Ovary (tissue), 9 donors: ENCODE results near the gene DLK1. TPM values are rescaled to one million over a fixed set of nuclear protein-coding genes. Genes with fewer than 3 reads are reported as not detected.

Source experiments
- DNase-seq, 5 donors: peaks; one replicate each; pipeline ENCODE4 v3.0.0-alpha.2; 2019 to 2020
- H3K27ac ChIP-seq, 2 donors: fragments of 200-600 bp; one replicate each; pipeline versions ENCODE4 v1.5.1 to v1.8.0; 2019 to 2022
- H3K27me3 ChIP-seq: fragments of 200-600 bp; one replicate; pipeline ENCODE4 v1.8.0; 2022
- H3K36me3 ChIP-seq: fragments of 200-600 bp; sonication (generic); one replicate; pipeline ENCODE4 v1.5.1; 2019
- H3K4me1 ChIP-seq: one replicate; pipeline ENCODE4 v1.8.1; 2013; ENCODE audit warnings: mild to moderate bottlenecking, moderate library complexity; ENCODE audit not compliant: insufficient read depth
- H3K4me3 ChIP-seq: fragments of 200-600 bp; sonication (generic); one replicate; pipeline ENCODE4 v1.5.1; 2017
- H3K9me3 ChIP-seq, 2 donors: fragments of 200-600 bp in 1 of 2; sonication (generic) in 1 of 2; one replicate each; pipeline versions ENCODE4 v1.5.1 to v1.8.1; 2013 to 2019; ENCODE audit warnings: mild to moderate bottlenecking in 1 of 2, moderate library complexity in 1 of 2
- CTCF ChIP-seq, 3 donors: fragments of 450-650 bp in 2 of 3; fragments of 200-600 bp in 1 of 3; IDR thresholded peaks; one replicate each; pipeline versions ENCODE4 v1.5.1 to v1.8.0; 2016 to 2022; ENCODE audit warnings: antibody characterized with exemption in 3 of 3, mild to moderate bottlenecking in 1 of 3
- EP300 ChIP-seq: sonication (generic); formaldehyde crosslinking; IDR thresholded peaks from one replicate; pipeline ENCODE4 v1.6.1; 2017; ENCODE audit warnings: antibody characterized with exemption
- POLR2A ChIP-seq: fragments of 450-650 bp; IDR thresholded peaks from one replicate; pipeline ENCODE4 v1.6.1; 2017; ENCODE audit warnings: antibody characterized with exemption, mild to moderate bottlenecking, moderate library complexity
- WGBS, 3 donors: extraction: QIAGEN DNeasy Blood & Tissue Kit in 1 of 3; methylation state at CpG; one replicate each; pipeline versions ENCODE4 v1.1.5 to v1.1.7; 2013 to 2017; 5-methylcytosine and 5-hydroxymethylcytosine counted together
- intact Hi-C, 4 donors: fragments of 100-400 bp; cut with DNase I; formaldehyde crosslinking; loops; one replicate each; pipeline versions ENCODE4 v1.11.0 to v1.15.1; 2022 to 2023
- polyA plus RNA-seq, 2 donors: library from polyadenylated mRNA; stranded (reverse); fragments of 200-250 nt in 1 of 2; fragments of 350-450 nt in 1 of 2; fragmentation: Illumina TruSeq in 1 of 2; extraction: RNeasy Lipid Tissue Mini Kit (QIAGEN cat#74804) in 1 of 2; gene quantifications; one replicate each; pipeline ENCODE4 v1.2.3, GENCODE V29; 2013 to 2014
- total RNA-seq, 7 donors: library from RNA; depleted of rRNA in 2 of 7; stranded (reverse); fragments of >200 nt in 2 of 7; fragmentation: NEBNext Ultra II Directional in 3 of 7; extraction: Animal tissue kit (Norgen Biotek cat#: 25700) in 3 of 7; gene quantifications; one replicate each; pipeline versions ENCODE4 v1.1.0 to v1.2.4, GENCODE V29; 2016 to 2023
- donor health status: DM: no; HTN: no; CAD: no; lungs with moderate emphysema.
- donor health status: DM: no; HTN: no; CAD: no.
- donor health status: Bipolar disorder and iron deficiency.
- donor health status: DM: yes; HTN: yes; CAD: no.
- donor health status: DM: no; HTN: no; CAD: no.
- donor health status: DM: yes; HTN: yes; CAD: no.

Gene DLK1
- total and polyA plus RNA-seq, 9 donors, result 34.2 to 1,875 (median 108) TPM

GRCh38 chr14:100723830-100724437 lies 2.8 kb upstream of the DLK1 start:
- Histone ChIP-seq H3K36me3 (no peaks in the 10 kb centered on the region), H3K4me3 (no peak overlapping the region), H3K4me1 (no peaks in the 10 kb centered on the region), H3K27me3 (no peaks in the 10 kb centered on the region), H3K27ac (no peak overlapping the region), H3K9me3 (no peaks in the 10 kb centered on the region)
- 79 to 82% (median 81%) methylated on average over 13 to 14 of the region's 14 CpGs for WGBS, 3 donors
- intact Hi-C loops, result no loop called here
- TF ChIP-seq EP300, result no peak
- TF ChIP-seq POLR2A, result no peak
- no peak for TF ChIP-seq CTCF (IDR thresholded peaks at IDR 0.05)
- no peak for DNase-seq

- no peaks in the 10 kb centered on the region for H3K4me1 ChIP-seq
- WGBS, 3 donors, result 85 to 94% (median 87%) methylated on average over 4 of the region's 4 CpGs
- TF ChIP-seq EP300 (no peak), POLR2A (no peak), CTCF (IDR thresholded peaks at IDR 0.05) (no peak)
Measured at GRCh38 chr14:100724536-100724935, 2.2 kb upstream of the DLK1 start.

GRCh38 chr14:100725587-100726387 lies 905 bp upstream of the DLK1 start:
- no peak overlapping the region for H3K4me3 ChIP-seq
- WGBS, 3 donors, result 86 to 88% (median 86%) methylated on average over 33 of the region's 33 CpGs
- H3K27ac ChIP-seq, result no peak overlapping the region
- intact Hi-C loops, result no loop called here
- no peaks in the 10 kb centered on the region for H3K27me3 ChIP-seq
- H3K4me1 ChIP-seq, result no peaks in the 10 kb centered on the region
- peak in 1 of 5 donors; percentile 39 for DNase-seq
- no peaks in the 10 kb centered on the region for H3K36me3 ChIP-seq
- no peaks in the 10 kb centered on the region for H3K9me3 ChIP-seq
- no peak for TF ChIP-seq EP300
- TF ChIP-seq POLR2A, result no peak
- TF ChIP-seq CTCF (IDR thresholded peaks at IDR 0.05), result no peak

More at GRCh38 chr14:100724536-100724935, 2.2 kb upstream of the DLK1 start:
- no peak overlapping the region for H3K4me3 ChIP-seq
- no peak overlapping the region for H3K27ac ChIP-seq
- intact Hi-C loops, result no loop called here
- H3K36me3 ChIP-seq, result no peaks in the 10 kb centered on the region
- DNase-seq, result no peak
- no peaks in the 10 kb centered on the region for H3K9me3 ChIP-seq
- H3K27me3 ChIP-seq, result no peaks in the 10 kb centered on the region

- Histone ChIP-seq H3K27ac (no peak overlapping the region), H3K4me1 (no peaks in the 10 kb centered on the region), H3K9me3 (no peaks in the 10 kb centered on the region), H3K4me3 (peak overlapping the region; percentile 20), H3K36me3 (no peaks in the 10 kb centered on the region), H3K27me3 (no peaks in the 10 kb centered on the region)
- 11 to 17% (median 11%) methylated on average over 38 to 47 of the region's 47 CpGs for whole genome bisulfite sequencing, 3 donors
- DNase-seq, result peak in 1 of 5 donors; percentile 39
- TF ChIP-seq EP300, result no peak
- no peak for TF ChIP-seq CTCF (IDR thresholded peaks at IDR 0.05)
- no peak for TF ChIP-seq POLR2A
- intact Hi-C loops, result no loop called here
Measured at GRCh38 chr14:100727086-100727872, 587 bp downstream of the DLK1 start.
